KMS-11 (cell line): ENCODE measurements around the gene TMEM120A.

ENCODE experiments used
- H2AFZ ChIP-seq: fragments of 200-600 bp; sonication (generic); 2 replicates; pipeline ENCODE4 v1.6.1; 2016; ENCODE audit warnings: antibody characterized with exemption, mixed run types, low read depth
- H3K27ac ChIP-seq: fragments of 200-600 bp; sonication (generic); 2 replicates; pipeline ENCODE4 v1.6.1; 2016; ENCODE audit warnings: mild to moderate bottlenecking, mixed run types
- H3K27me3 ChIP-seq: fragments of 200-600 bp; sonication (generic); 2 replicates; pipeline ENCODE4 v1.6.1; 2017; ENCODE audit warnings: mild to moderate bottlenecking, low read depth, mixed run types, moderate library complexity; ENCODE audit not compliant: insufficient read depth
- H3K36me3 ChIP-seq: fragments of 200-600 bp; sonication (generic); 2 replicates; pipeline ENCODE4 v1.6.1; 2017; ENCODE audit warnings: mild to moderate bottlenecking, mixed run types; ENCODE audit not compliant: insufficient read depth
- H3K4me1 ChIP-seq: fragments of 200-600 bp; sonication (generic); 2 replicates; pipeline ENCODE4 v1.6.1; 2016; ENCODE audit warnings: mild to moderate bottlenecking, low read depth, mixed run types; ENCODE audit not compliant: poor library complexity, severe bottlenecking
- H3K4me2 ChIP-seq: fragments of 200-600 bp; sonication (generic); 2 replicates; pipeline ENCODE4 v1.7.0; 2016; ENCODE audit warnings: mild to moderate bottlenecking, mixed run types
- H3K4me3 ChIP-seq: fragments of 200-600 bp; sonication (generic); IDR thresholded peaks from 2 replicates; pipeline ENCODE4 v1.6.1; 2017; ENCODE audit warnings: low read depth, low read length, mixed read lengths; ENCODE audit not compliant: insufficient read depth
- H3K79me2 ChIP-seq: fragments of 200-600 bp; sonication (generic); 2 replicates; pipeline ENCODE4 v1.6.1; 2016; ENCODE audit warnings: low read depth, mixed run types; ENCODE audit not compliant: insufficient read depth
- H3K9ac ChIP-seq: fragments of 200-600 bp; sonication (generic); 2 replicates; pipeline ENCODE4 v1.6.1; 2016; ENCODE audit warnings: mild to moderate bottlenecking, mixed run types
- H4K20me1 ChIP-seq: fragments of 200-600 bp; sonication (generic); 2 replicates; pipeline ENCODE4 v1.6.1; 2016; ENCODE audit warnings: mild to moderate bottlenecking, mixed run types; ENCODE audit not compliant: insufficient read depth
- CTCF ChIP-seq: fragments of 200-600 bp; sonication (generic); conservative IDR thresholded peaks from 2 replicates; pipeline ENCODE4 v1.6.1; 2017; ENCODE audit warnings: low read depth, mild to moderate bottlenecking, antibody characterized with exemption, low read length, moderate library complexity, mixed read lengths

Gene TMEM120A

GRCh38 chr7:75969704-75970498 is 24.5 kb downstream of the TMEM120A start:
- no peaks in the 10 kb centered on the region for H3K27me3 ChIP-seq
- no peak overlapping the region for H2AFZ ChIP-seq
- no peaks in the 10 kb centered on the region for H4K20me1 ChIP-seq
- H3K27ac ChIP-seq = no peak overlapping the region
- no peak for TF ChIP-seq CTCF
- H3K79me2 ChIP-seq = no peaks in the 10 kb centered on the region
- H3K4me2 ChIP-seq = no peak overlapping the region
- no peaks in the 10 kb centered on the region for H3K36me3 ChIP-seq
- peaks cover 23% of the 10 kb centered on the region for H3K4me1 ChIP-seq
- H3K9ac ChIP-seq = no peak overlapping the region
- H3K4me3 ChIP-seq = no peak overlapping the region

DNA sequence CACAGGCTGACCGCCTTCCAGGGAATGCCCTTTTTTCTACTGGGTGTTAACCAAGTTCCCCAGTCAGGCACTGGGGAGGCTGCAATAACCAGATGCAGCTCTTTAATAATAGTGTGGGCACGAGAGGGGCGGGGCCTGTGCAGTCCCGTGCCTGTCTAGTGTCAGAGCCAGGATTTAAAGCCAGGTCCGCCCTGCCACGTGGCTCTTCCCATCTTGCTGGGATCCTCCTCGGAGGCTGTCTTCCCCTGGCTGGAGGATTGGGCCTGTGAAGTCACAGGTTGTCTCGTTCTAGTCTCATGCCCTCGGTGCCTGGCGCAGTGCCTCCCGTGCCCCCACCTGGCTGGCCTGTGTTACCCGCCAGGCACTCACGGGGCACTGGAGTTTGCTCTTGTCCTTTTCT is 25.2 kb downstream of the TMEM120A start:
- Histone ChIP-seq H2AFZ (no peak overlapping the region), H3K27me3 (no peaks in the 10 kb centered on the region), H3K4me2 (no peak overlapping the region), H3K4me3 (no peak overlapping the region), H3K27ac (no peak overlapping the region), H3K4me1 (peaks cover 28% of the 10 kb centered on the region), H3K9ac (no peak overlapping the region), H4K20me1 (no peaks in the 10 kb centered on the region), H3K79me2 (no peaks in the 10 kb centered on the region), H3K36me3 (no peaks in the 10 kb centered on the region)
- no peak for TF ChIP-seq CTCF

DNA sequence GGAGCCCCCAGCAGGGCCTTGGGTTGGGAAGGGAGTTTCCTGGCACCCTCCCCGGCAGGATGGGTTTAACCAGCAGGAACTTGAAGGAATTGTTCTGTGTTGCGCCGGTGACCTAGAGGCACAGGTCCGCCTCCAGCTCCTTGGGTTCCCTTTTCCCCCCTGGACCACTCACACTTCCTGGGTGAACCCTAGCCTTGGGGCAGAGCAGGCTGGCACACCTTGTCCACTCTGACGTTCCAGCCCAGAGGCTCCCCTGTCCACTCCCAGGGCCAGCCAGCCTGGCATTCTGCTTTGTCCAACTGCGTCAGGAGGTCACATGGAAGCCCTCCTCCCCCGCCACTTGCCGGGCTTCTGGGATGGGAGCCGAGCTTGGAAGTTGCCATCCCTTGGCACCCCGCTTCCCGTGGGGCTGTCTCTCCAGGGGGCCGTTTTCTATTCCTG is 25.8 kb downstream of the TMEM120A start:
- no peak overlapping the region for H3K4me3 ChIP-seq
- no peaks in the 10 kb centered on the region for H3K36me3 ChIP-seq
- no peaks in the 10 kb centered on the region for H3K79me2 ChIP-seq
- H2AFZ ChIP-seq = no peak overlapping the region
- no peaks in the 10 kb centered on the region for H4K20me1 ChIP-seq
- H3K9ac ChIP-seq = no peak overlapping the region
- H3K27me3 ChIP-seq = no peaks in the 10 kb centered on the region
- no peak for TF ChIP-seq CTCF
- H3K4me1 ChIP-seq = peaks cover 28% of the 10 kb centered on the region
- H3K4me2 ChIP-seq = no peak overlapping the region
- H3K27ac ChIP-seq = no peak overlapping the region

DNA sequence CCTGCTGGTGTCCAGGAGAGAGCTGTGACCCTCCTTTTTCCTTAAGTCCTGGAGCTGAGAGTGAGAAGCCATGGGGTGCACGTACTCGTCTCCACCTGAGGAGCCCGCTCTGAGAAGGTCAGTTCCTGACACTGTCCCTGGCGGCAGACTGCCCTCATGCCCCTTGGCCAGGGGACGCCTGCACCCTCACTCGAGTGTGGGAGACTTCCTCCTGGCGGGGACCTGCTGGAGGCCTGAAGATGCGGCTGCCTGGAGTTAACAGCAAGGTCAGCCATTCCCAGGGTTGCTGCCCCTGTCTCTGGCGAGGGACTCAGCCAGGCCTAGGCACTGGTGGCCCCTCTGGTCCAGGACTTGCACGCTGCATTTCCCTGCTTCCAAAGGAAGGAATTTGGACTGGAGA is 26.4 kb downstream of the TMEM120A start:
- H4K20me1 ChIP-seq = no peaks in the 10 kb centered on the region
- no peaks in the 10 kb centered on the region for H3K36me3 ChIP-seq
- no peak overlapping the region for H3K4me3 ChIP-seq
- peaks cover 28% of the 10 kb centered on the region for H3K4me1 ChIP-seq
- no peaks in the 10 kb centered on the region; the same call in 1 of the 2 replicates for H3K79me2 ChIP-seq
- no peak for TF ChIP-seq CTCF
- H2AFZ ChIP-seq = no peak overlapping the region
- no peak overlapping the region for H3K9ac ChIP-seq
- H3K27me3 ChIP-seq = no peaks in the 10 kb centered on the region
- H3K4me2 ChIP-seq = no peak overlapping the region
- no peak overlapping the region for H3K27ac ChIP-seq
